ENCODE data around the gene GBP2. TPM values are rescaled to one million over a fixed set of nuclear protein-coding genes. Genes with fewer than 3 reads are reported as not detected.

The GBP2 gene
- total RNA-seq, 2 experiments from 2014 or later: not detected

DNA sequence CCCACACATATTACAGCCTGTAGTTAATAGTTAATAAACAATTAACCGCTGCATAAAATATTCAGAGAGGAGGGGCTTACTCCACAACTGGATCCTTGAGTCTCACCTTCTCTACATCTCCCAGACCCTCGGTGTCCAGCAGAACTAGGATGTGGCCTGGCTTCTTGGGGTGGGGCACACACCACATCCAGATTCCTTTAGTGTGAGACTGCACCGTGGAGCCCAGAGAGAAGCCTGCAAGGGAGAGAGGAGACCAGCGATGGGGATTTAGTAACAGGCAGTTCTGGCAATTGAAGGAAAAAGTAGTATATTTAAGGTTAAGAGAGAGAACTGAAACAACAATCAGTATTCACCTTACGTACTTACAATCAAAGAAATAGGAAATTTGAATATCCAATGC is 65.8 kb downstream of the GBP2 start:
- no peaks in the 10 kb centered on the region for H4K20me1 ChIP-seq (ENCODE audit: insufficient read depth, low read length)
- no peaks in the 10 kb centered on the region for H3K36me3 ChIP-seq (ENCODE audit: insufficient read depth, low read length)
- H3K27ac ChIP-seq (ENCODE audit: low read depth, low read length, poor library complexity, severe bottlenecking): no peak overlapping the region
- no peaks in the 10 kb centered on the region for H3K9me3 ChIP-seq (ENCODE audit: low read length)
- CTCF ChIA-PET (ENCODE audit: unreplicated experiment): no interaction called here
- H3K4me2 ChIP-seq (ENCODE audit: low read length): no peak overlapping the region
- TF ChIP-seq EZH2phosphoT487 (IDR thresholded peaks at IDR 0.05; ENCODE audit: borderline replicate concordance, low read depth, low read length) (no peak), CTCF (conservative IDR thresholded peaks at IDR 0.05; ENCODE audit: low read length) (no peak)
- intact Hi-C loops (cut with micrococcal nuclease; ENCODE audit: unreplicated experiment): no loop called here
- H3K79me2 ChIP-seq (ENCODE audit: insufficient read depth, low read depth, low read length): no peaks in the 10 kb centered on the region
- H3K9me2 ChIP-seq (ENCODE audit: insufficient read depth, low read length): no peaks in the 10 kb centered on the region
- no peak for DNase-seq (ENCODE audit: low spot score)
- no peaks in the 10 kb centered on the region for H3K4me1 ChIP-seq (ENCODE audit: insufficient read depth, low read length, poor library complexity, severe bottlenecking)
- H3K4me3 ChIP-seq (ENCODE audit: low read depth, low read length, poor library complexity, severe bottlenecking): no peak overlapping the region
- POLR2A ChIA-PET: interaction anchor here (0.7 kb wide), 1 partner anchor 1611 kb away, joined by 3 read pairs; no protein-coding TSS in a partner anchor
- H2AFZ ChIP-seq (ENCODE audit: low read length): no peak overlapping the region
- BruUV-seq (replicated peaks): no TSS peak

Other genes starting within 250 kb of the GBP2 start
- gene GTF2B, start 234.5 kb downstream of the GBP2 start, total RNA-seq (2014; rRNA removed; shearing (Covaris generic)): 40.3 and 41.1 TPM in 2 replicates
- 28.9 and 30.8 TPM in 2 replicates for gene GTF2B, start 234.5 kb downstream of the GBP2 start, total RNA-seq (2022)
- gene KYAT3, start 133.5 kb downstream of the GBP2 start, total RNA-seq (2014; rRNA removed; shearing (Covaris generic)): 5.9 and 7.5 TPM in 2 replicates
- 24.1 and 26.3 TPM in 2 replicates for gene KYAT3, start 133.5 kb downstream of the GBP2 start, total RNA-seq (2022)
- gene RBMXL1, start 133.5 kb downstream of the GBP2 start, total RNA-seq (2014; rRNA removed; shearing (Covaris generic)): 6.7 and 7.0 TPM in 2 replicates
- gene RBMXL1, start 133.5 kb downstream of the GBP2 start, total RNA-seq (2022): 13.7 and 15.3 TPM in 2 replicates
- gene GBP3, start 103.2 kb downstream of the GBP2 start, total RNA-seq (2014; rRNA removed; shearing (Covaris generic)): 0.25 and 0.28 TPM in 2 replicates
- 0.17 and 0.49 TPM in 2 replicates for gene GBP3, start 103.2 kb downstream of the GBP2 start, total RNA-seq (2022)
- gene GBP1, start 60.9 kb downstream of the GBP2 start, total RNA-seq (2014; rRNA removed; shearing (Covaris generic)): not detected in 2 replicates
- not detected in 2 replicates for gene GBP1, start 60.9 kb downstream of the GBP2 start, total RNA-seq (2022)
- not detected in 2 replicates for gene GBP7, start 49.9 kb upstream of the GBP2 start, total RNA-seq (2014; rRNA removed; shearing (Covaris generic))
- gene GBP7, start 49.9 kb upstream of the GBP2 start, total RNA-seq (2022): not detected in 2 replicates
- not detected in 2 replicates for gene GBP4, start 72.8 kb upstream of the GBP2 start, total RNA-seq (2014; rRNA removed; shearing (Covaris generic))
- gene GBP4, start 72.8 kb upstream of the GBP2 start, total RNA-seq (2022): not detected in 2 replicates
- gene GBP5, start 146.7 kb upstream of the GBP2 start, total RNA-seq (2014; rRNA removed; shearing (Covaris generic)): not detected in 2 replicates
- not detected in 2 replicates for gene GBP5, start 146.7 kb upstream of the GBP2 start, total RNA-seq (2022)
- gene GBP6, start 237.9 kb upstream of the GBP2 start, total RNA-seq (2014; rRNA removed; shearing (Covaris generic)): not detected in 2 replicates
- gene GBP6, start 237.9 kb upstream of the GBP2 start, total RNA-seq (2022): not detected in 2 replicates